ENCODE data around the gene AGPAT4. TPM values are rescaled to one million over a fixed set of nuclear protein-coding genes. Genes with fewer than 3 reads are reported as not detected.

AGPAT4 gene
- polyA plus RNA-seq, 3 donors: 6.4 to 15.8 (median 6.9) TPM

- H3K36me3 Mint-ChIP-seq: peaks cover 5 to 14% of the 10 kb centered on the region in 2 donors
- H3K9me3 ChIP-seq (replicated peaks in 1 of 2; ENCODE audit: control insufficient read depth in 1 of 2, insufficient read depth in 1 of 2, low read length in 2 of 2): no peaks in the 10 kb centered on the region
- no peak overlapping the region for H2AFZ ChIP-seq (ENCODE audit: insufficient read depth, low read depth, low read length, poor library complexity, severe bottlenecking)
- H3K36me3 ChIP-seq (replicated peaks in 1 of 2; ENCODE audit: control insufficient read depth in 1 of 2, insufficient read depth in 2 of 2, low read length in 2 of 2): no peaks in the 10 kb centered on the region
- no peaks in the 10 kb centered on the region for H3K27me3 Mint-ChIP-seq (ENCODE audit: low read depth in 3 of 3)
- no peak for DNase-seq
- 100% methylated on average over 4 of the region's 11 CpGs for WGBS (ENCODE audit: insufficient coverage)
- H3K4me1 ChIP-seq (ENCODE audit: control insufficient read depth in 1 of 2, insufficient read depth in 2 of 2, low read length in 2 of 2): no peaks in the 10 kb centered on the region
- H3K27ac Mint-ChIP-seq: peak overlapping the region in 3 of 7 donors; percentile 3 to 57 (median 15)
- H3K9ac ChIP-seq (ENCODE audit: insufficient read depth, low read length, poor library complexity, severe bottlenecking): no peak overlapping the region
- no peak overlapping the region for H3K27ac ChIP-seq (ENCODE audit: low read depth in 1 of 2, low read length in 2 of 2)
- H3K4me1 Mint-ChIP-seq: no peaks in the 10 kb centered on the region
- H3K4me3 ChIP-seq (replicated peaks in 1 of 3; ENCODE audit: low read depth in 2 of 3, low read length in 3 of 3): no peak overlapping the region
- TF ChIP-seq CTCF (IDR thresholded peaks at IDR 0.05): no peak
- no peaks in the 10 kb centered on the region for H3K27me3 ChIP-seq (ENCODE audit: control insufficient read depth in 2 of 2, insufficient read depth in 2 of 2, low read length in 2 of 2)
- no peak overlapping the region for H3K4me2 ChIP-seq (replicated peaks; ENCODE audit: extremely low read depth, low read length, poor library complexity, severe bottlenecking)
- no peak overlapping the region for H3K4me3 Mint-ChIP-seq
- no peaks in the 10 kb centered on the region for H4K20me1 ChIP-seq (ENCODE audit: insufficient read depth, low read length)
- no peaks in the 10 kb centered on the region for H3K79me2 ChIP-seq (ENCODE audit: insufficient read depth, low read length)
- intact Hi-C loops (cut with micrococcal nuclease): no loop called here
- peaks cover 0 to 5% (median 0%) of the 10 kb centered on the region in 7 donors for H3K9me3 Mint-ChIP-seq
These were observed 130.0 kb downstream of the AGPAT4 start for GRCh38 chr6:161143663-161144430.

- 90% methylated on average over 3 of the region's 5 CpGs for WGBS (ENCODE audit: insufficient coverage)
- Mint-ChIP-seq H3K27me3 (ENCODE audit: low read depth in 3 of 3) (no peaks in the 10 kb centered on the region), H3K4me1 (no peaks in the 10 kb centered on the region), H3K27ac (peak overlapping the region in 2 of 7 donors; percentile 18 to 50), H3K36me3 (peaks cover 5 to 10% of the 10 kb centered on the region in 2 donors), H3K9me3 (peaks cover 0 to 5% (median 0%) of the 10 kb centered on the region in 7 donors), H3K4me3 (no peak overlapping the region)
- no peak for TF ChIP-seq CTCF (IDR thresholded peaks at IDR 0.05)
- no peak overlapping the region for H3K9ac ChIP-seq (ENCODE audit: insufficient read depth, low read length, poor library complexity, severe bottlenecking)
- intact Hi-C loops (cut with micrococcal nuclease): no loop called here
- no peak for DNase-seq
- no peak overlapping the region for H3K4me2 ChIP-seq (replicated peaks; ENCODE audit: extremely low read depth, low read length, poor library complexity, severe bottlenecking)
- H3K9me3 ChIP-seq (replicated peaks in 1 of 2; ENCODE audit: control insufficient read depth in 1 of 2, insufficient read depth in 1 of 2, low read length in 2 of 2): no peaks in the 10 kb centered on the region
- H3K4me1 ChIP-seq (ENCODE audit: control insufficient read depth in 1 of 2, insufficient read depth in 2 of 2, low read length in 2 of 2): no peaks in the 10 kb centered on the region
- H4K20me1 ChIP-seq (ENCODE audit: insufficient read depth, low read length): no peaks in the 10 kb centered on the region
- H2AFZ ChIP-seq (ENCODE audit: insufficient read depth, low read depth, low read length, poor library complexity, severe bottlenecking): no peak overlapping the region
- no peaks in the 10 kb centered on the region for H3K27me3 ChIP-seq (ENCODE audit: control insufficient read depth in 2 of 2, insufficient read depth in 2 of 2, low read length in 2 of 2)
- no peaks in the 10 kb centered on the region for H3K36me3 ChIP-seq (replicated peaks in 1 of 2; ENCODE audit: control insufficient read depth in 1 of 2, insufficient read depth in 2 of 2, low read length in 2 of 2)
- H3K79me2 ChIP-seq (ENCODE audit: insufficient read depth, low read length): no peaks in the 10 kb centered on the region
- no peak overlapping the region for H3K27ac ChIP-seq (ENCODE audit: low read depth in 1 of 2, low read length in 2 of 2)
- H3K4me3 ChIP-seq (replicated peaks in 1 of 3; ENCODE audit: low read depth in 2 of 3, low read length in 3 of 3): no peak overlapping the region
These were observed 130.9 kb downstream of the AGPAT4 start for GRCh38 chr6:161142957-161143296.
